IPS DF 6.9 (cell line): ENCODE results near the gene ADGRL3.
"Not testable (repeated sequence)": the region's sequence is repeated elsewhere in the genome, so short reads cannot be mapped to it uniquely, and the experiment has no call there.

ENCODE experiments used
- DNase-seq: peaks from one replicate; pipeline ENCODE4 v3.0.0-alpha.2; 2013; ENCODE audit warnings: low read depth, low spot score
- H3K27ac ChIP-seq: one replicate; pipeline ENCODE4 v1.5.1; 2013; ENCODE audit warnings: low read length, control low read depth
- H3K27me3 ChIP-seq: 2 replicates; pipeline ENCODE4 v1.6.1; 2013; ENCODE audit warnings: mild to moderate bottlenecking, low read length; ENCODE audit not compliant: control insufficient read depth, insufficient read depth
- H3K36me3 ChIP-seq: 2 replicates; pipeline ENCODE4 v1.6.1; 2013; ENCODE audit warnings: low read length; ENCODE audit not compliant: control insufficient read depth, insufficient read depth
- H3K4me1 ChIP-seq: 2 replicates; pipeline ENCODE4 v1.6.1; 2013; ENCODE audit warnings: low read length; ENCODE audit not compliant: control insufficient read depth, insufficient read depth
- H3K4me3 ChIP-seq: 2 replicates; pipeline ENCODE4 v1.5.1; 2013; ENCODE audit warnings: mild to moderate bottlenecking, low read length
- H3K9me3 ChIP-seq: 2 replicates; pipeline ENCODE4 v1.6.1; 2013; ENCODE audit warnings: low read length, inconsistent platforms; ENCODE audit not compliant: control insufficient read depth, insufficient read depth
- WGBS: extraction: QIAGEN DNeasy Blood & Tissue Kit; methylation state at CpG from one replicate; pipeline ENCODE4 v1.1.7; 2013; ENCODE audit warnings: mixed read lengths, missing lambda C conversion rate; ENCODE audit not compliant: insufficient read length, insufficient coverage; 5-methylcytosine and 5-hydroxymethylcytosine counted together

The ADGRL3 gene

DNA sequence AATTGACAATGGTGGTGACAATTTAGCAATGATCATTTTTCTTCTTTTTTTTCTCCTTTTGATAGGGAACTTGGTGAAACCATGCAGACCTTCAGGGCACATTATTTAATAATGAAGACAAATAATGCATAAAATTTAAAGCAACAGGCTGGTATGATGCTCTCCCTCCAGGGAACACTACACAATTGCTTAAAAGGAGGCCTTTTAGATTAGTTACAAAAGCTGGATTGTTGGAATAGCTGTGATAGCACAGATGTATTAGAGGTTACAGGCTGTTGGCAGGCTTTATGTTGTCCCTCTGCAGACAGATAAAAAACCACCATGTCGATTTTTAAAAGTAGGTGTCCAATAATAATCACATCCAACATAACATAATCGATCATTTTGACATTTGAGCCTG, 307.0 kb downstream of the ADGRL3 start:
- no peak for DNase-seq
- no CpG with 5 or more reads among the region's 2 CpGs for WGBS

DNA sequence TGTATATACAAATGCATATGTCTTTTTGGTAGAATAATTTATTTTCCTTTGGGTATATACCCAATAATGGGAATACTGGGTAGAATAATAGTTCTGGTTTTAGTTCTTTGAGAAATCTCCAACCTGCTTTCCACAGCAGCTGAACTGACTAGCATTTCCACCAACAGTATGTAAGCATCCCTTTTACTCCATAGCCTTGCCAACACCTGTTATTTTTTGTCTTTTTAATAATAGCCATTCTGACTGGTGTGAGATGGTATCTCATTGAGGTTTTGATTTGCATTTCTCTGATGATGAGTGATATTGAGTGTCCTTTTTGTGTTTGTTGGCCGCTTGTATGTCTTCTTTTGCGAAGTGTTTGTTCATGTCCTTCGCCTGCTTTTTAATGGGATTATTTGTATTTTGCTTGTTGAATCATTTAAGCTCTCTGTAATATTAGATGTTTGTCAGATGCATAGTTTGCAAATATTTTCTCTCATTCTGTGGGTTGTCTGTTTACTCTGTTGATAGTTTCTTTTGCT, 309.7 kb downstream of the ADGRL3 start:
- not testable (repeated sequence) for H3K36me3 ChIP-seq, DNase-seq, H3K9me3 ChIP-seq, H3K4me1 ChIP-seq, H3K4me3 ChIP-seq, H3K27ac ChIP-seq, H3K27me3 ChIP-seq
- no CpG with 5 or more reads among the region's 3 CpGs for WGBS

More for the DNA sequence above, 307.0 kb downstream of the ADGRL3 start:
- Histone ChIP-seq H3K4me1 (no peaks in the 10 kb centered on the region), H3K9me3 (no peaks in the 10 kb centered on the region; the same call in 1 of the 2 replicates), H3K27ac (no peak overlapping the region), H3K36me3 (no peaks in the 10 kb centered on the region), H3K27me3 (no peaks in the 10 kb centered on the region), H3K4me3 (no peak overlapping the region)

DNA sequence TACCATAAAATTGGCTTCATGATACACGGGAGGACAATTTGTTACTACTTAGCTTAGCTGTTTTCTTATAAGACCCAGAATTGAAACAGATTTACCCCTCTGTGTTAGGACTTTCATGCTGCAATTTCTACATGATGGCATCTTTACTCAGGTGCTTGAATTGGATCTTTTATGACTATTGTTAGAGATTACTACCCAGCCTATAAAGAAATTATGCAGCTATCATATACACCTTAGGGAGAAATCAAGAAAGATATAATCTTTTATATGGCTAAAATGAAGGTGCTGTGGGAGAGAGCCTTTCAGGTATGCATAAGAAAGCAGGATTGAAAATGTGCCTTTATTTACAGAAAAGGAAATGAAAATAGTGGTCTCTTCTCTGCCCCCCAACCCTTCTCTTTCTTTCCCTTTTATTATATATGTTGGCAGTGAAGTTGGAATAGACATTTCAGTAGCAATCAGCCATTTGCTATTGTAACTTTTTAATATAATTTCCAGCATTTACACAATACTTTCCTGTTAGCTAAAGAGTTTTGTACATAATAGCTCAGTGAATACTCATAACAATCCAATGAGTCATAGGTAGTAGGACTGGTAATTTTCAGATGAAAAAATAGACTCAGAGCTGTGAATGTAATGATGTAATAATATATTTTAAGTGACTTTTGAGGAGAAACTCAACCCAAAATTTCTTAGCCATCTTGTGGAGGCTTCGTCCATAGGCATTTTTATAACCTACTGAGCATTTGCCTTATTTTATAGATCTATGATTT, 311.8 kb downstream of the ADGRL3 start:
- H3K27ac ChIP-seq = no peak overlapping the region
- H3K4me3 ChIP-seq = no peak overlapping the region
- WGBS = no CpG with 5 or more reads among the region's 2 CpGs
- H3K36me3 ChIP-seq = no peaks in the 10 kb centered on the region
- H3K9me3 ChIP-seq = no peaks in the 10 kb centered on the region; the same call in 1 of the 2 replicates
- H3K27me3 ChIP-seq = no peaks in the 10 kb centered on the region
- no peaks in the 10 kb centered on the region for H3K4me1 ChIP-seq
- DNase-seq = no peak

DNA sequence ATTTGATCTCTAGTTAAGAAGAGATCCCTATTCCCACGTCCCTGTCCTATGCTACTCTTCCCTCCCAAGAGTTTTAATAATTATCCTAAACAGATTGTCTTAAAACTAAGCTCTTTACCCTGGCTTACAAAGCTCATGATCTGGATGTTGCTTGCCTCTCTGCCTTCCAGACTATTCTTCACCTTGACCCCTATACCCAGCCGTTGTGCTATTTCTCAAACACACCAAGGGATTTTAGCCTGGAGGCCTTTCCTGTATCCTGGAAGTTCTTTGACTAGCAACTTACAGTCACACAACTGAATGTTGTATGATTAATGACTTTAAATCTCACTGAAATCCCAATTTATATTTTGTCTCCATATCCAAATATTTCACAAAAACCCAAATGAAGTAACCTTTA, 314.9 kb downstream of the ADGRL3 start:
- WGBS = no CpG with 5 or more reads among the region's 2 CpGs
- no peaks in the 10 kb centered on the region for H3K9me3 ChIP-seq
- no peak overlapping the region for H3K4me3 ChIP-seq
- DNase-seq = no peak
- no peak overlapping the region for H3K27ac ChIP-seq
- peaks cover 3% of the 10 kb centered on the region; the same call in 1 of the 2 replicates for H3K4me1 ChIP-seq
- H3K27me3 ChIP-seq = no peaks in the 10 kb centered on the region
- no peaks in the 10 kb centered on the region for H3K36me3 ChIP-seq

DNA sequence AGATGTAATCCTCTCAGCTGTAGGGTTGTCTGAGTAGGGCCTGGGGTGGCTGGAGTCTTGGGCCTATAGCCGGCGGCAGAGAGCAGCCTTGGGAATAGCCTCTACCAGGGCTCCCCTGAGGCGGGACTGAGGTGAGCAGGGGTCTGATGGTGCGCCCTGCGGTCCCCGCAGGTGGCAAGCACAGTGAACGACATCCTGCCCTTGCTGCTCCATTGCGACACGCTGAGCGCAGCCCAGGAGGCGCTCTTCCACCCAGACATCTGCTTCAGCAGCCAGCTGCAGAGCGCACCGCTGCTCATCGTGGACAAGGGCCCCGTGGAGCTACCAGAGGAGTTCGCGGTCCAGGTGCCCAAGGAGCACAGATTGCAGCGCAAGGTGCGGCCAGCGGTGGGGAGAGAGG, 317.0 kb downstream of the ADGRL3 start:
- DNase-seq = peak; percentile 60
- WGBS = no CpG with 5 or more reads among the region's 20 CpGs
- Histone ChIP-seq H3K4me3 (peak overlapping the region; percentile 13; the same call in 1 of the 2 replicates), H3K27me3 (no peaks in the 10 kb centered on the region), H3K9me3 (no peaks in the 10 kb centered on the region), H3K27ac (no peak overlapping the region), H3K36me3 (no peaks in the 10 kb centered on the region), H3K4me1 (peaks cover 5% of the 10 kb centered on the region)

DNA sequence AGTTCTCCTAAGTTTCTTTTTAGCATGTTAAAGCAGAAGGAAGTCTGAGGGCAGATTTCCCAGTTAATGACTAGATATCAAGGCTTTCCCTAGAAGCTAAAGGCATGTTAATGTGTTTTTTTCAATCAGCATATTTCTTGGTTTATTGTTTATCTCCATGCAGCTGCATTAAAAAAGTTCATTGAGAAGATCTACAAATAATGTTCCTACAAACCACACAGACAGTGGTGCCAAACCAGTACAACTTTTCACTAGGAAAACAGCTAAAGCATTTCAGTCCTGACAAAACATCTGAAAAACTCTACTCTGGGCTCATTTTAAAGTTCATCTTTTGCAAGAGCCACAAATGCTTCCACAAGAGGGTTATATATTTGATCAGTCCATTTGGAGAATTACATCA, 320.0 kb downstream of the ADGRL3 start:
- no peak for DNase-seq
- H3K9me3 ChIP-seq = no peaks in the 10 kb centered on the region
- H3K36me3 ChIP-seq = no peaks in the 10 kb centered on the region
- no peak overlapping the region for H3K4me3 ChIP-seq
- peaks cover 5% of the 10 kb centered on the region for H3K4me1 ChIP-seq
- H3K27ac ChIP-seq = no peak overlapping the region
- no peaks in the 10 kb centered on the region for H3K27me3 ChIP-seq

DNA sequence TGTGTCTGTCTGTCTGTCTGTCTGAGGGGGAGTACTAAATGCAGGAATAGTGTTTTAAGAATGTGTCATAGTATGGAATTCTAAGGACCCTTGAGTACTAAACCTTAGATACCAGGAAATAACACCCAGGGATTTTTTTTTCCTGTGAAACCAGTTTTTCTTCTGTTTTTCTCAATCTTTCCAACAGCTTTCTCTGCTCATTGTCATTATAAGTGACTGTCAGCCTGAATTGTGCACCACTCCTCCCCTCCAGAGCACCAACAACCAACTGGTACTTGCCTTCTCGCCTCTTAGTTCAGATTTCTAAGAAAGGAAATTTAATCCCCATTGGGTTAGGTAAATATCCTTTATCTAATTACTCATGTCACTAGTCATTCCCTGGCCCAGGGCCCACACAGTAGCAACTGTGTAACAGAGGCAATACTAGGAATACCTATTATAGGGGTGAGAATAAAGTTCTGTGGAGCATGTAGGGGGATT, 320.6 kb downstream of the ADGRL3 start:
- H3K9me3 ChIP-seq = no peaks in the 10 kb centered on the region
- no peak overlapping the region for H3K4me3 ChIP-seq
- WGBS = no CpG with 5 or more reads among the region's 1 CpG
- H3K36me3 ChIP-seq = no peaks in the 10 kb centered on the region
- no peak overlapping the region for H3K27ac ChIP-seq
- DNase-seq = no peak
- H3K27me3 ChIP-seq = no peaks in the 10 kb centered on the region
- H3K4me1 ChIP-seq = peaks cover 5% of the 10 kb centered on the region

DNA sequence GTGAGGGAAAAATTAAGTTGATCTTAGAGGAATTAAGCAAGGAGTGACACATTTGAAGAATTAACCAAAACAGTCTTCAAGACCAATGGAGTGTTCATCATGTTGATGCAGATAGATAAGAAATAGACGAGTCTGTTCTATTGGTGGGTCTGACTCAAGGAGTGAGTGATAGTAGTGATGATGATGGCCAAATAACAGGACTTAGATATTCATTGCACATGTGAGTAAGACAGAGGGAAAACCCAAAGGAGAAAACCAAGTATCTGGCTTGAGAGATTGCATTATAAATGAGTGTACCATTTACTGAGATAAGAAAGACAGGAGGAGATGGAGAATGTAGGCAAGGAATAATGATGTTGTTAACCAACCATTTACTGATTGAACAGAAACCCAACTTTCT, 321.3 kb downstream of the ADGRL3 start:
- Histone ChIP-seq H3K9me3 (no peaks in the 10 kb centered on the region), H3K4me1 (peaks cover 5% of the 10 kb centered on the region), H3K4me3 (no peak overlapping the region), H3K36me3 (no peaks in the 10 kb centered on the region), H3K27ac (no peak overlapping the region), H3K27me3 (no peaks in the 10 kb centered on the region)
- no peak for DNase-seq
- no CpG with 5 or more reads among the region's 1 CpG for WGBS

DNA sequence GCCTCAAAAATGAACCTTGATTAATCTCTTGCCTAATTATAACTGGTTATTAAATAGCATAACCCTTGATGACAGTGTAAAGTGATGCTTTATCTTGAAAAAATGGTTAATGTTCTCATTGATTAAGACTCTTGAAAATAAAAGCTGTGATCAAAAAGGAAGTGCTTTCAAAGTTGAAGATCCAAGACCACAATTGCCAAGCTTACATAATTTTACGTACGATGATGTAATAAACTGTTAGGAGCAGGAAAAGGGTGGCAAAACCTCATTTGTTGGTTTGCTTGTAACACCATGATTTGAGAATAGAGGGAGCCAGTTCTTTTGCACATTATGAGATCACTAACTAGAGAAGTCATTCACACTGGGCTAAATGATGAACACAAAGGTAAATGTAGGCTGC, 322.2 kb downstream of the ADGRL3 start:
- Histone ChIP-seq H3K4me3 (no peak overlapping the region), H3K27me3 (no peaks in the 10 kb centered on the region), H3K9me3 (no peaks in the 10 kb centered on the region), H3K4me1 (peaks cover 4% of the 10 kb centered on the region), H3K27ac (no peak overlapping the region), H3K36me3 (no peaks in the 10 kb centered on the region)
- no CpG with 5 or more reads among the region's 2 CpGs for WGBS
- no peak for DNase-seq

DNA sequence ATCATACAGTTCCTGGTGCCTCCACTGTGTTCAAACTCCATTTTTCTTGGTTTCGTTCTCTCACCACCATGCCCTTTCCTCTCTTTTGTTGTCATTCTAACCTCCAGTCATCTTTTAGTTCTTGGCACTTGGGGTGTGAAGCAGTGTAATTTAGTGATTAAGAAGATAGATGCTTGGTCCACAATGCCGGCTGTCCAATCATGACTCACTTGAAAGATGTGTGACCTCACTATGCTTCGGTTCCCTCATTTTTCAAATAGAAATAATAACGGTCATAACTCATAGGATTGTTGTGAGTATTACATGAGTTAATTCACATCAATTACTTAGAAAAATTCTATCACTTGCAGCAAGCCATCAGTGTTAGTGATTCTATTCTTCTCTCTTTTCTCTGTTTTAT, 327.8 kb downstream of the ADGRL3 start:
- WGBS = no CpG with 5 or more reads among the region's 4 CpGs
- Histone ChIP-seq H3K4me1 (no peaks in the 10 kb centered on the region), H3K4me3 (no peak overlapping the region), H3K36me3 (no peaks in the 10 kb centered on the region), H3K9me3 (no peaks in the 10 kb centered on the region), H3K27ac (no peak overlapping the region), H3K27me3 (no peaks in the 10 kb centered on the region)
- no peak for DNase-seq

DNA sequence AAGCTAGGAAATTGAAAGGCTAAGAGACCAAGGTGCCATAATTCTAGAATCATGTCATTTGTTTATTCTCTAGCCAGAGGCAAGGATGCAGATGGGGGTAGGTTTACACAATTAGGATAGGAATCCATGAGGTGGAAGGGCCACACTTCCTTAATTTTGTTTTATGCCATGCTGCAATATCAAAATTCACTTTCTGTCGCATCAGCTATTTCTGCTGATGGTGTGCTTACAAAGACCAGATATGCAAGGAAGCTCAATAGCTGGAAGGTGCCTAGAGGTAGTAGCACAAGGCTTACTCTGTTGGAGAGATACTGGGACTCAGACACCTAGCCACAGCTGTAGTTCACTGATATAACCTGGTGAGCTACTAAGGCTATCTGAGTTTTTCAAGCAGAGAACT, 328.5 kb downstream of the ADGRL3 start:
- no peaks in the 10 kb centered on the region for H3K9me3 ChIP-seq
- H3K36me3 ChIP-seq = no peaks in the 10 kb centered on the region
- no peak overlapping the region for H3K27ac ChIP-seq
- no peaks in the 10 kb centered on the region for H3K4me1 ChIP-seq
- no CpG with 5 or more reads among the region's 1 CpG for WGBS
- H3K4me3 ChIP-seq = no peak overlapping the region
- H3K27me3 ChIP-seq = no peaks in the 10 kb centered on the region
- no peak for DNase-seq
